Epithelial cell of esophagus (primary cell): ENCODE data around the gene ABHD12.

Experiments
- DNase-seq: peaks from one replicate; pipeline ENCODE4 v3.0.0; 2010; ENCODE audit warnings: low read depth
- H3K4me3 ChIP-seq: 2 replicates; pipeline ENCODE4 v1.5.1; 2011; ENCODE audit warnings: mild to moderate bottlenecking, low read length, control low read depth
- TF ChIP-seq, protein P1 (sequence below): IDR thresholded peaks from 2 replicates; pipeline ENCODE4 v1.5.1; 2011; ENCODE audit warnings: low read depth, mild to moderate bottlenecking, low read length, control low read depth, inconsistent platforms; ENCODE audit not compliant: insufficient read depth; ENCODE audit errors: missing control alignments

Gene ABHD12

DNA sequence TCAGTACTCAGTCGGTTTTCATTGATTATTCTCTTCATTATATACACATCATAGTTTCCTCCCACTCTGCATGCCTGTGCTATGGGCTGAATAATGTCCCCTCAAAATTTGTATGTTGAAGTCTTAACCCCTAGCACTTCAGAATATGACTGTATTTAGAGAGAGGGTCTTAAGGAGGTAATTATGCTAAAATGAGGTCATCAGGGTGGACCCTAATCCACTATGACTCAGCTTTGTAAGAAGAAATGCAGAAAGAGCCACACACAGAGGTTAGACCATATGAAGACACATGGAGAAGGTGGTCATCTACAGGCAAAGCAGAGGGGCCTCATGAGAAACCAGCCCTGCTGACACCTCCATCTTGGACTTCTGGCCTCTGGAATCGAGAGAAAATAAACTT is 15.8 kb downstream of the ABHD12 start:
- no peak for DNase-seq
- H3K4me3 ChIP-seq = no peak overlapping the region
- TF ChIP-seq, protein P1, sequence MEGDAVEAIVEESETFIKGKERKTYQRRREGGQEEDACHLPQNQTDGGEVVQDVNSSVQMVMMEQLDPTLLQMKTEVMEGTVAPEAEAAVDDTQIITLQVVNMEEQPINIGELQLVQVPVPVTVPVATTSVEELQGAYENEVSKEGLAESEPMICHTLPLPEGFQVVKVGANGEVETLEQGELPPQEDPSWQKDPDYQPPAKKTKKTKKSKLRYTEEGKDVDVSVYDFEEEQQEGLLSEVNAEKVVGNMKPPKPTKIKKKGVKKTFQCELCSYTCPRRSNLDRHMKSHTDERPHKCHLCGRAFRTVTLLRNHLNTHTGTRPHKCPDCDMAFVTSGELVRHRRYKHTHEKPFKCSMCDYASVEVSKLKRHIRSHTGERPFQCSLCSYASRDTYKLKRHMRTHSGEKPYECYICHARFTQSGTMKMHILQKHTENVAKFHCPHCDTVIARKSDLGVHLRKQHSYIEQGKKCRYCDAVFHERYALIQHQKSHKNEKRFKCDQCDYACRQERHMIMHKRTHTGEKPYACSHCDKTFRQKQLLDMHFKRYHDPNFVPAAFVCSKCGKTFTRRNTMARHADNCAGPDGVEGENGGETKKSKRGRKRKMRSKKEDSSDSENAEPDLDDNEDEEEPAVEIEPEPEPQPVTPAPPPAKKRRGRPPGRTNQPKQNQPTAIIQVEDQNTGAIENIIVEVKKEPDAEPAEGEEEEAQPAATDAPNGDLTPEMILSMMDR = no peak

DNA sequence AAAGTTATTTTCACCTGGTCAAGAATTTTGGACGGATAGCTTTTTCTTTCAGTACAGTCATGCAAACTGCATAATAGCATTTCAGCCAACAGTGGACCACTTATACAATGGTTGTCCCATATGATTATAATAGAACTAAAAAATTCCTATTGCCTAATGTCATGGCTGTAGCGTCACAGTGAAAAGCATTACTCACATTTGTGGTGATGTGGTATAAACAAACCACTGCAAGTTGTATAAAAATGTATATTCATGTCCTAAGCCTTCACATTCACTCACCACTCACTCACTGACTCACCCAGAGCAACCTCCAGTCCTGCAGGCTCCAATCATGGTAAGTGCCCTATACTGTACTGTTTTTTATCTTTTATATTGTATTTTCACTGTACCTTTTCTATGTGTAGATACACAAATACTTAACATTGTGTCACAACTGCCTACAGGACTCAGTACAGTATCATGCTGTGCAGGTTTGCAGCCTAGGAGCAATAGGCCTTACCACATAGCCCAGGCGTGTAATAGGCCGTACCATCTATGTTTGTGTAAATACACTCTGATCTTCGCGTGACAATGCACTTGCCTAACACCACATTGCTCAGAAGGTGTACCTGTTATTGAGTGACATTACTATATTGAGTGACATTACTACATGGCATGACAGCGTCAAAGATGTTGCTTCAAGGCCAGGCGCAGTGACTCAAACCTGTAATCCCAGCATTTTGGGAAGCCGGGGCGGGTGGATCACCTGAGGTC is 17.9 kb downstream of the ABHD12 start:
- no peak overlapping the region for H3K4me3 ChIP-seq
- DNase-seq = peak; percentile 92
- TF ChIP-seq, protein P1 = no peak

DNA sequence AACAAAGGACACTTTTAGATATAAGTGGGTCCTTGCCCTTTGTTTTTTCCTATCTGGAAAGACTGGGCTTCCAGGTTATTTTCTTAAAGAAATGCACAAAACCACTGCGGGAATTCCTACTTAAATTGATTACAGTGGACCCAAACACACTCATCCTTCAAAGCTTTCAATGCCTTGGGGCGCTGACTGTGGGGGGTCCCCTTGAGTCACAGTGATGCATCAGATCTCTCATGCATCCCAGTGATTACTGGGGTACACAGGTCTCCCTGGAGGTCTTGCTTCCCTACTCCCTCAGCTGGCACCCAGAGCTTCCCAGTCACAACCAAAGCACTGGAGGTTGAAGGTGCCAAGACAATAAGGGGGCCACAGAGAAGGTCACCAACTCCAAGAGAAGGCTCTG is 20.7 kb downstream of the ABHD12 start:
- TF ChIP-seq, protein P1 = no peak
- no peak overlapping the region for H3K4me3 ChIP-seq
- DNase-seq = no peak

DNA sequence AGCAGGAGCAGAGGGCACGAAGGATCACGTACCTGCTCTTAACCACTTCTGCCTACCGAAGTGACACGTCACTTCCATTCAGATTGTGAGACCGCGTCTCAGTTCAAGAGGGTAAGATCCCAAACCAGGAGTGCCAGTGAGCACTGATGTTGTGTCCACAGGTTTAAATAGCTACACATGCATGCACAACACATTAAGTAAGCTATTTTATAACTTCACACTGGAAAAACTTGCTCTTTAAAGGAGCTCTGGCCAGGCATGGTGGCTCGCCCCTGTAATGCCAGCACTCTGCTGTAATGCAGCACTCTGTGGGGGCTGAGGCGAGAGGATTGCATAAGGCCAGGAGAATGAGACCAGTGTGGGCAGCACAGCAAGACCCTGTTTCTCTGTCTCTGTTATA is 21.1 kb downstream of the ABHD12 start:
- TF ChIP-seq, protein P1 = no peak
- no peak for DNase-seq
- no peak overlapping the region for H3K4me3 ChIP-seq

DNA sequence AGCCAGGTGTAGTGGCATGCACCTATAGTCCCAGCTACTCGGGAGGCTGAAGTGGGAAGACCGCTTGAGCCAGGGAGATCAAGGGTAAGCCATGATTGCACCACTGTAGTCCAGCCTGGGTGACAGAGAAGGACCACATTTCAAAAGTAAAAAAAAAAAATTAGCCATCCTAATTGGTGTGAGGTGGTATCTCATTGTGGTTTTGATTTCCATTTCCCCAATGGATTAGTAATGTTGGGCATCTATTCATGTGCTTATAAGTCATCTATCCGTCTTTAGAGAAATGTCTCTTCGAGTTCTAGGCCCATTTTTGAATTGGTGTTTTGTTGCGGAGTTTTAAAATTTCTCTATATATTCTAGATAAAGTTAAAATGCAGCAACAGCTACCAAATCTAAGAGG is 21.7 kb downstream of the ABHD12 start:
- TF ChIP-seq, protein P1 = no peak
- no peak for DNase-seq
- H3K4me3 ChIP-seq = no peak overlapping the region

DNA sequence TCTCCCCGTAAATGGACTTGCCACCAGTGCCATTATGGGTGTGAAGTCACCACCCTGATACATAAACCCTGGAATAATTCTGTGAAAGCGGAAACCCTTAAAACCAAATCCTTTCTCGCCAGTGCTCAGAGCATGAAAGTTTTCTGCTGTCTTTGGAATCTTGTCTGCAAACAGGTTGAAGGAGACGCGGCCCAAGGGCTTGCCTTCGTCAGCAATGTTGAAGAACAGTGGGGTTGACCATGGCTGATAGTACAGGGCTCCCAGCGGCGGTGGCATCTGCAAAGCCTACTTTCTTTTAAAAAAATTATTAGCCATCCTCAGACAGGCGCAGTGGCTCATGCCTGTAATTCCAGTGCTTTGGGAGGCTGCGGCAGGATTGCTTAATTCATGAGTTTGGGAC is 22.1 kb downstream of the ABHD12 start:
- no peak for DNase-seq
- TF ChIP-seq, protein P1 = no peak
- H3K4me3 ChIP-seq = no peak overlapping the region

DNA sequence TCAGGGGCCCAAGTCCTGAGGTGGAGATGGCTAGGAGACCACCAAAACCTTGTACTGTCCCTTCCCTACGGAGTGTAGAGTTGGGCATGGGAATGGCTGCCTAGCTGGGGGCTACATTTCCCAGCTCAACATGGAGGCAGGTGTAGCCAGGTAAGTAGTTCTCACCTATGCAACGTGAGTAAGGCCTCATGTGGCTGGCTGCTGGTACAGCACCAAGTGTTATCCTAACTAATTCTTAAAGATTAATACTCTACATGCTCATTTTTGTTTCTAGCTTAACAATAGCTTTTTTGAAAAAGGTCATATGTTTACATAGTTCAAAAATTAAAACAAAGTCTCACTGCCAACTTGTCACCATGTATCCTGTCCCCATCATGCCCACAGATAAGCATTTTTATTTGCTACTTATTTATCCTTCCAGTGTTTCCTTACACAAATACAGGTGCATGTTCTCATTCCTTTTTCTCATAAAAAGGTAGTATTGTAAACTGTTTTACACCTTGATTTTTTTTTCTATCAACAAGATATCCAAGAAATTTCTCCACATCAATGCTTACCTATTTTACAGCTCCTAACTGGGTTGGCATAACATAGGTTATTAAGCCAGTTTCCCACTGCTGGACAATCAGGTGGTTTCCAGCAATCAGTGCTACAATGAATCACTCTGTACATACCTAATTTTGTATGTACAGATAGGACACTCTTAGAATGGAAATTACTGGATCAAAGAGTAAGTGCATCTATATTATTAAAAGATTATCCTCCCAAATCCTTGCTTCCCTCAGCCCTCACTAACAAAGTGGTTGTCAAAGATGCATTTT is 25.5 kb downstream of the ABHD12 start:
- TF ChIP-seq, protein P1 = no peak
- H3K4me3 ChIP-seq = no peak overlapping the region
- no peak for DNase-seq
